IPS-20b (cell line): ENCODE data around the gene PPP1R1C.

Source experiments
- H3K27ac ChIP-seq: one replicate; pipeline ENCODE4 v1.5.1; 2013; ENCODE audit warnings: low read length
- H3K27me3 ChIP-seq: 2 replicates; pipeline ENCODE4 v1.6.1; 2013; ENCODE audit warnings: mild to moderate bottlenecking, low read length, inconsistent platforms; ENCODE audit not compliant: insufficient read depth
- H3K36me3 ChIP-seq: 2 replicates; pipeline ENCODE4 v1.6.1; 2013; ENCODE audit warnings: low read depth, mild to moderate bottlenecking, inconsistent platforms, low read length, moderate library complexity; ENCODE audit not compliant: insufficient read depth
- H3K4me1 ChIP-seq: 2 replicates; pipeline ENCODE4 v1.6.1; 2013; ENCODE audit warnings: mild to moderate bottlenecking, control low read depth, inconsistent platforms, low read length, moderate library complexity; ENCODE audit not compliant: insufficient read depth
- H3K4me3 ChIP-seq: 2 replicates; pipeline ENCODE4 v1.5.1; 2013; ENCODE audit warnings: mild to moderate bottlenecking, low read length, inconsistent platforms
- H3K9ac ChIP-seq: 2 replicates; pipeline ENCODE4 v1.6.1; 2013; ENCODE audit warnings: low read depth, mild to moderate bottlenecking, inconsistent platforms, low read length, moderate library complexity
- H3K9me3 ChIP-seq: 2 replicates; pipeline ENCODE4 v1.6.1; 2013; ENCODE audit warnings: mild to moderate bottlenecking, low read depth, low read length, inconsistent platforms; ENCODE audit not compliant: insufficient read depth

PPP1R1C gene

GRCh38 chr2:182070736-182071135 lies 85.1 kb downstream of the PPP1R1C start:
- H3K36me3 ChIP-seq = no peaks in the 10 kb centered on the region
- H3K27me3 ChIP-seq = no peaks in the 10 kb centered on the region
- peaks cover 8% of the 10 kb centered on the region; the same call in 1 of the 2 replicates for H3K4me1 ChIP-seq
- no peak overlapping the region for H3K4me3 ChIP-seq
- no peak overlapping the region for H3K9ac ChIP-seq
- no peak overlapping the region for H3K27ac ChIP-seq
- H3K9me3 ChIP-seq = no peaks in the 10 kb centered on the region

- H3K4me1 ChIP-seq = peaks cover 8% of the 10 kb centered on the region; the same call in 1 of the 2 replicates
- H3K27me3 ChIP-seq = no peaks in the 10 kb centered on the region
- H3K36me3 ChIP-seq = no peaks in the 10 kb centered on the region
- H3K9ac ChIP-seq = no peak overlapping the region
- no peak overlapping the region for H3K4me3 ChIP-seq
- H3K9me3 ChIP-seq = no peaks in the 10 kb centered on the region
- no peak overlapping the region for H3K27ac ChIP-seq
Observed at GRCh38 chr2:182072861-182073260, 87.2 kb downstream of the PPP1R1C start.

GRCh38 chr2:182073613-182074012 lies 88.0 kb downstream of the PPP1R1C start:
- Histone ChIP-seq H3K27me3 (no peaks in the 10 kb centered on the region), H3K27ac (no peak overlapping the region), H3K4me1 (peaks cover 8% of the 10 kb centered on the region; the same call in 1 of the 2 replicates), H3K9me3 (no peaks in the 10 kb centered on the region), H3K36me3 (no peaks in the 10 kb centered on the region), H3K9ac (no peak overlapping the region), H3K4me3 (no peak overlapping the region)

GRCh38 chr2:182077023-182077422 lies 91.4 kb downstream of the PPP1R1C start:
- H3K27me3 ChIP-seq = no peaks in the 10 kb centered on the region
- H3K4me1 ChIP-seq = no peaks in the 10 kb centered on the region
- no peaks in the 10 kb centered on the region for H3K36me3 ChIP-seq
- H3K9me3 ChIP-seq = no peaks in the 10 kb centered on the region
- H3K27ac ChIP-seq = no peak overlapping the region
- no peak overlapping the region for H3K4me3 ChIP-seq
- H3K9ac ChIP-seq = no peak overlapping the region

GRCh38 chr2:182077448-182078142 lies 91.9 kb downstream of the PPP1R1C start:
- Histone ChIP-seq H3K9me3 (no peaks in the 10 kb centered on the region), H3K27ac (no peak overlapping the region), H3K4me3 (no peak overlapping the region), H3K9ac (no peak overlapping the region), H3K4me1 (no peaks in the 10 kb centered on the region), H3K27me3 (no peaks in the 10 kb centered on the region), H3K36me3 (no peaks in the 10 kb centered on the region)

GRCh38 chr2:182078988-182079602 lies 93.4 kb downstream of the PPP1R1C start:
- H3K9me3 ChIP-seq = no peaks in the 10 kb centered on the region
- no peak overlapping the region for H3K27ac ChIP-seq
- no peaks in the 10 kb centered on the region for H3K27me3 ChIP-seq
- H3K4me1 ChIP-seq = no peaks in the 10 kb centered on the region
- no peaks in the 10 kb centered on the region for H3K36me3 ChIP-seq
- no peak overlapping the region for H3K9ac ChIP-seq
- no peak overlapping the region for H3K4me3 ChIP-seq

GRCh38 chr2:182080493-182080892 lies 94.8 kb downstream of the PPP1R1C start:
- Histone ChIP-seq H3K27ac (no peak overlapping the region), H3K4me3 (no peak overlapping the region)

GRCh38 chr2:182081602-182082260 lies 96.1 kb downstream of the PPP1R1C start:
- Histone ChIP-seq H3K4me1 (no peaks in the 10 kb centered on the region), H3K9me3 (no peaks in the 10 kb centered on the region), H3K4me3 (no peak overlapping the region), H3K36me3 (no peaks in the 10 kb centered on the region), H3K27ac (no peak overlapping the region), H3K9ac (no peak overlapping the region), H3K27me3 (no peaks in the 10 kb centered on the region)

More at GRCh38 chr2:182080493-182080892, 94.8 kb downstream of the PPP1R1C start:
- Histone ChIP-seq H3K27me3 (no peaks in the 10 kb centered on the region), H3K4me1 (no peaks in the 10 kb centered on the region), H3K36me3 (no peaks in the 10 kb centered on the region), H3K9me3 (no peaks in the 10 kb centered on the region), H3K9ac (no peak overlapping the region)

GRCh38 chr2:182088681-182089320 lies 103.1 kb downstream of the PPP1R1C start:
- no peak overlapping the region for H3K9ac ChIP-seq
- no peak overlapping the region for H3K4me3 ChIP-seq

GRCh38 chr2:182090486-182090885 lies 104.8 kb downstream of the PPP1R1C start:
- H3K4me1 ChIP-seq = no peaks in the 10 kb centered on the region
- H3K27ac ChIP-seq = no peak overlapping the region
- no peaks in the 10 kb centered on the region for H3K9me3 ChIP-seq
- H3K36me3 ChIP-seq = no peaks in the 10 kb centered on the region
- no peaks in the 10 kb centered on the region for H3K27me3 ChIP-seq
- no peak overlapping the region for H3K9ac ChIP-seq
- no peak overlapping the region for H3K4me3 ChIP-seq

More at GRCh38 chr2:182088681-182089320, 103.1 kb downstream of the PPP1R1C start:
- no peaks in the 10 kb centered on the region for H3K9me3 ChIP-seq
- no peaks in the 10 kb centered on the region for H3K4me1 ChIP-seq
- no peak overlapping the region for H3K27ac ChIP-seq
- H3K36me3 ChIP-seq = no peaks in the 10 kb centered on the region
- H3K27me3 ChIP-seq = no peaks in the 10 kb centered on the region

GRCh38 chr2:182097571-182098164 lies 112.0 kb downstream of the PPP1R1C start:
- Histone ChIP-seq H3K27ac (no peak overlapping the region), H3K9ac (no peak overlapping the region), H3K9me3 (no peaks in the 10 kb centered on the region), H3K27me3 (no peaks in the 10 kb centered on the region), H3K4me3 (no peak overlapping the region), H3K4me1 (peaks cover 3% of the 10 kb centered on the region; the same call in 1 of the 2 replicates), H3K36me3 (no peaks in the 10 kb centered on the region)
